HG03097 (cell line): ENCODE results near the gene CHMP4B.

Source experiments
- ATAC-seq: cut with Tn5 transposase; IDR thresholded peaks from one replicate; pipeline ENCODE4 v1.9.1; 2021; ENCODE audit not compliant: unreplicated experiment, low FRiP score

CHMP4B gene

DNA sequence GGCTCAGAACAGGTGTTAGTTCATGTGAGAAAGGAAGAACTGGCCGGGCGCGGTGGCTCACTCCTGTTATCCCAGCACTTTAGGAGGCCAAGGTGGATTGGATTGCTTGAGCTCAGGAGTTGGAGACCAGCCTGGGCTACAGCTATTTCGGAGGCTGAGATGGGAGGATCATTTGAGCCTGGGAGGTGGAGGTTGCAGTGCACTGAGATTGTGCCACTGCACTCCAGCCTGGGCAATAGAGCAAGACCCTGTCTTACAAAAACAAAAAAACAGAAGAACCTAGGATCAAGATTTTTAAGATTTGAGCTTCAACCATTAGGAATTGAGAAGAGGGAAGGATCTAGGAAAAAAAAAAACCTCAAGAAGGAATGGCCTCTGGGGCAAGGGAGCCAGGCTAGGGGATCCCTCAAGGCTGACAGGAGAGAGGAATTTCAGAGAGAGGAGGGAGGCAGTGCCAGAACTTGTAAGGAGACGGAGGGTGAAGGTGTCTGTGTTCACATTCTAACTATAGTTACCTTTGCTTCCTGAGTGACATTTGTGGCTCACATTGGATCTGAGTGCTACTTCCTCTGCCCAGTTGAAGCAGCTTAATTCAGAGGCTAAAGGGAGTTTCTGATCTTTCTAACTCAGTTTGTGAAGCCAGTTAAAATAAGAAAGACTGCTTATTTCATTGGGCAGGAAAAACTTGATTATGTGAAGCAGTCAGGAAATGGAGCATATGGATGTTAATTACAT lies 26.1 kb downstream of the CHMP4B start:
- ATAC-seq = no peak

- ATAC-seq = no peak
Measured at GRCh38 chr20:33838035-33838864, 27.1 kb downstream of the CHMP4B start.

DNA sequence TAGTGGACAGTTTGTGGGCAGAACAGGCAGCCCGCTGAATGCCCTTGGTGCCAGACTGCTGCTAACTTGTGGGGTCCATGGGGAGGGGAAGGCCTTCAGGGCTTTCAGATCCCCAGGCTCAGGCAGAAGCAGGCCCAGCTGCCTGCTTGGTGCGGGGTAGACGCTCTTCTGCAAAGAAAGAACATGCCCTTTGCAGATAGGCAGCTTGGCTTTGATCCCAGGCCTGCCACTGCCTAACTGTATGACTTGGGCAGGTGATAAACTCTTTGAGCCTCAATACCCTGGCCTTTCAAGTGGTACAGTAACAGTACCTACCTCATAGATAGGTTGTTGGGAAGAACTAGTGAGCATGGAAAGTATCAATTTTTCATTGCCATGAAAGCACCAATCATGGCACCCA lies 28.4 kb downstream of the CHMP4B start:
- ATAC-seq = no peak

- no peak for ATAC-seq
Measured at GRCh38 chr20:33840160-33840559, 29.0 kb downstream of the CHMP4B start.

GRCh38 chr20:33840759-33841435 lies 29.7 kb downstream of the CHMP4B start:
- ATAC-seq = no peak

- no peak for ATAC-seq
Measured at GRCh38 chr20:33841436-33841799, 30.3 kb downstream of the CHMP4B start.

DNA sequence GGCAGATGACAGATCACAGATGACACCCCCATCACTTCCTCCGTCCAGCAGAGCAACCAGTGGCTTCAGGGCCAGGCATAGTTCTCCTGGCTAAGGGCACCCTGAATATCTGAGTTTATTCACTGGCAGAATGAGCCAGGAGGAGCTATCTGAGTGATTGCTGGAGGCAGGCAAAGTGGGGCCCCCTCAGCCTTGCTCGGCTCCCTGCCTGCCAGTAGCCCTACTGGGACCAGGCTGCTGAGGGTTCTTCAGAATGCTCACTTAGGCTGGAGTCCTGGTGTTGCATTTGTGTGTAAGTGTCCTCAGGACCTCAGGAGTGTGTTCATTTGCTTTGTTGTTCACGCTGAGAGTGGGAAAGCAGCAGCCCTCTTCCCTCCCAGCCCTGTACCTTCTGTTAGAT lies 31.2 kb downstream of the CHMP4B start:
- ATAC-seq = no peak

DNA sequence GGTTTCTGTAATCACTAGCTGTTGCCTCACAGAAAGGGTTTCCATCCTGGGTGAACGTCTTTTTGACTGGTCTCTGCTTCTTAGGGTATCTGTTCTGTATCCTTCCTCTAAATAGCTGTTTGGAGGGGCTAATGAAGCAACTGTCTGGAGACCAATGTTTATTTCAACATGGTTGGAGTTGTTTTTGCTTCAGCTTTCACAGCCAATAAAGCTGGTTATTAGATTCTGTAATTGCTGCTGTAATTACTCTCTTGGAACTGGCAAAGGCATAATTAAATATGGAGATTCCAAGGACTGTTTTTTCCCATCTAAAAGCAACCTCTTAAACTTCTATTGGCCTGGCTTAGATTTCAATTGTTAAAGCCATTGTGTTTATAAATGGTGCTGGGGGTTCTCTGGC lies 31.9 kb downstream of the CHMP4B start:
- no peak for ATAC-seq

DNA sequence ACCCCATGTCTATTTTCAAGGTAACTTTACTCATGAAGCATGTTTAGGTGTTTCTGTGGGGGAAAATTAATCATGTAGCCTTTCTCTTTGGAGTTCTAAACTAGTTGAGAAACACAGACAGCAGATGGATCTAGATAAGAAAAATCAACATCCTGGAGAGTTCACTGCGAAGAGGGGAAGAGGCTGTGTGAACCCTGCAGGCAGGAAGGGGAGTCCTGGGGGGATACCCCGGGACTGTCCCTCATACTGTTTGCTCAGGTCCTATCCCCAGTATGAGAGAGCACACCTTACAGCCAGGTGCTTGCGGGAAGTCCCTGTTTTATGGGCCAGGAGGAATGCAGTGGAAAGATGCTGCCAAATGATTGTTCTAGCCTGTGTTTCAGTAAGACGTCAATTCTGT lies 32.7 kb downstream of the CHMP4B start:
- no peak for ATAC-seq

DNA sequence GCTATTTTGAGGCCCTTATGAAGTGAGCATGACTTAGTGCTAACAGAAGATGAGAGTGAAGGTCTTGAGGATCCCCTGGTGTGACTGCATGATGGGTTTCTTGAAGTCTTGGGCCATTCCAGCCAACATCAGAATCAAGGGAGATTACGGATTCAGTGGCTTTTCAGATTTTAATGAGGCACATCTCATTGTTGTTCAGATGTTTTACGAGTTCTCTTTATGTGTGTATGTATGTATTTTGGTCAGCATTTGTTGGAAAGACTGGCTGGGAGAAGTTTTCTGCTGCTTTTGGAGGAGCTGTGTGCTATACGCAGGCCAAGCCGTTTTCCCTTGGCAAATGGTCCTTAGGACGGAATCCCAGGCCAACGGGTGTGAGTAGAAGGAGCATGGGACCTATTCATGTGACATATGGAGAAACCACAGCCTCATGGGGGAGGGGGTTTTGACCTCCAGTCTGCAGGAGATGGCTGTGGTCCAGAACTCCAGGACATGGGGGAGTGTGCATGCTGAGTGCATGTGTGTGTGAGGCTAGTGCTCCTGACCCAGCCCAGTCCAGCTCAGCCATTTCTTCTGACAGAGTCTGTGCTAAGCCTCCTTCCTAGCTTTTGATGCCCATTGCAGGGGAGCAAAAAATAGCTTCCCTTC lies 35.3 kb downstream of the CHMP4B start:
- no peak for ATAC-seq

DNA sequence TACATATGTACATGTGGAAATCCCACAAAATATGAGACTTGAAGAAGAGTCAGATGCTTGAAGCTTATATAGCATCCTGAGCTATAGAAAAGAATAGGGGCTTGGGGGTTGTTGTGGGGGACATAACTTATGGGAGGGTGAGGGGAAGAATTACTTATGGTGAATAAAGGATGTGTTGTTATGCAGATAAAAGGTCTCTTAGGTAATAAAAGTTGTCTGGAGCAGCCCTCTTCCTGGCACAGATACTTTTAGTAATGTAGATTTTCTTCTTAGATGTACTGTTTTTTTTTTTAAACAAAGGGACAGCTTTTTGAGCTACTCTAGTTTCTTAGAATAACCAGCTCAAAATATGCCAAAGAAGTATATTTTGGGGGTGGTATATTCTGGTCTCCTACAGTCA lies 35.9 kb downstream of the CHMP4B start:
- no peak for ATAC-seq

GRCh38 chr20:33848391-33848790 lies 37.2 kb downstream of the CHMP4B start:
- no peak for ATAC-seq

- ATAC-seq = no peak
Measured at GRCh38 chr20:33850159-33850558, 39.0 kb downstream of the CHMP4B start.

DNA sequence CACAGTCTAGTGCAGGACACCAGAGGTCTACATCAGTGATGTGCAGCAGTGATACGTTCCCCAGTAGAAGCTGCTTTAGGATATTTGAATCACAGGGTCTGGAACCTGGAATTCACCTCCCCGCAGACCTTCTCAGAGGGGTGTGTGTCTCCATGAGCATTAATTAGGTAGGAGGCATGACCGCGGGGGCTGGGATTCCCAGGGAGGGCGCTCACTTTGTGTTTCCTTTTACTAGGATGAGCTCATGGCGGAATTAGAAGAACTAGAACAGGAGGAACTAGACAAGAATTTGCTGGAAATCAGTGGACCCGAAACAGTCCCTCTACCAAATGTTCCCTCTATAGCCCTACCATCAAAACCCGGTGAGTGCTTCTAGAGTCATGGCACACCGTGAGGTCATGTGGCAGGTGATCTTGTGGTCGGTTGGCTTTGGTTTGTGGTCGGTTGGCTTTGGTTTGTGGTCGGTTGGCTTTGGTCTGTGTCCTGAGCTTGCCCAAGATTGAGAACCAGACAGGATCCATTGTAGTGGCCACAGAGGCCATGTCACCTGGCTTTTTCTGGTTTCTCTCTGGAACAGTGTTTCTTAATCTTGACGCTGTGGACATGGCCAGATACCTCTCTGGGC lies 40.8 kb downstream of the CHMP4B start:
- ATAC-seq = no peak

DNA sequence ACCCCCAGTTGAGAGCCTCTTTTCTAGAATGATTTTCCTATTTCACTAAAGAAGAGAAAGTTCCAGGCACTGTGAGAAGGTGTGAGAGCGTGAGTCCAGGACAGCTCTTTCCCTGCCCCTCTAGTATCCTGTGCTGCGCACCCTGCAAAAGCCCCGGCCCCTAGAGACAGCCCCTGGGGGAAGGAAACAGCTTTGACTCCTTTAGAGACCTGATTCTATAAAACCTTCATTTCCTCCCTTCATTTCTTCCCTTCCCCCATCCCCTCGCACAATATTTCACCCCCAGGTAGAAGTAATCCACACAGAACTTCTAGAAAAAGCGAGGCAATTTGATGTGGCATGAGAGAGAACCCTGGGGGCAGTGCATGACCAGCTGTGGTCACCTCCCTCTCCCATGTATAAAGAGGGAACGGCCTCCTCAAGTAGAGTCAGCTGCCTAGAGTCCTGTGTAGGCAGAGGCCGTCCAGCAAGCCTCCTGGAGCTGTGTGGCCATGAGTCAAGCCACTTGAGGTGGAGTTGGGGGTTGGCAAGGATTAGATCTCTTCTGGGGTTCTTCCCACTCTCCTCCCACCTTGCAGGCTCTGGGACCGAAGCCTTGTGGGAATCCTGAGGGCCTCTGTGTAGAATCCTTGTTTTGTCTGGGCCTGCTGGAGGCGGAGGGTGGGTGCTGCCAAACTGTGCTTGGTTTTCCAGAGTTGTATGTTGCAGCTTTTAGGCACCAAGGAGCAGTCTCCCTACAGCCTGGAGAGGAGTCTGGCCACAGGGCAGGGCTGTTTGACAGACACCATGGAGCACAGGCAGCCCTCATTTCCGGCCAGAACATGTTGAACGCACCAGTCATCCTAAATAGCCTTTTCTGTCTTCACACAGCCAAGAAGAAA lies 41.7 kb downstream of the CHMP4B start:
- no peak for ATAC-seq

DNA sequence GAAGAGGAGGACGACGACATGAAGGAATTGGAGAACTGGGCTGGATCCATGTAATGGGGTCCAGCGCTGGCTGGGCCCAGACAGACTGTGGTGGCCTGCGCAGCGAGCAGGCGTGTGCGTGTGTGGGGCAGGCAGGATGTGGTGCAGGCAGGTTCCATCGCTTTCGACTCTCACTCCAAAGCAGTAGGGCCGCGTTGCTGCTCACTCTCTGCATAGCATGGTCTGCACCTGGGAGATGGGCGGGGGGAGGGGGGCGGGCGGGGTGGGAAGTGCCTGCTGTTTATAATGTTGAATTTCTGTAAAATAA lies 42.3 kb downstream of the CHMP4B start:
- ATAC-seq = no peak

DNA sequence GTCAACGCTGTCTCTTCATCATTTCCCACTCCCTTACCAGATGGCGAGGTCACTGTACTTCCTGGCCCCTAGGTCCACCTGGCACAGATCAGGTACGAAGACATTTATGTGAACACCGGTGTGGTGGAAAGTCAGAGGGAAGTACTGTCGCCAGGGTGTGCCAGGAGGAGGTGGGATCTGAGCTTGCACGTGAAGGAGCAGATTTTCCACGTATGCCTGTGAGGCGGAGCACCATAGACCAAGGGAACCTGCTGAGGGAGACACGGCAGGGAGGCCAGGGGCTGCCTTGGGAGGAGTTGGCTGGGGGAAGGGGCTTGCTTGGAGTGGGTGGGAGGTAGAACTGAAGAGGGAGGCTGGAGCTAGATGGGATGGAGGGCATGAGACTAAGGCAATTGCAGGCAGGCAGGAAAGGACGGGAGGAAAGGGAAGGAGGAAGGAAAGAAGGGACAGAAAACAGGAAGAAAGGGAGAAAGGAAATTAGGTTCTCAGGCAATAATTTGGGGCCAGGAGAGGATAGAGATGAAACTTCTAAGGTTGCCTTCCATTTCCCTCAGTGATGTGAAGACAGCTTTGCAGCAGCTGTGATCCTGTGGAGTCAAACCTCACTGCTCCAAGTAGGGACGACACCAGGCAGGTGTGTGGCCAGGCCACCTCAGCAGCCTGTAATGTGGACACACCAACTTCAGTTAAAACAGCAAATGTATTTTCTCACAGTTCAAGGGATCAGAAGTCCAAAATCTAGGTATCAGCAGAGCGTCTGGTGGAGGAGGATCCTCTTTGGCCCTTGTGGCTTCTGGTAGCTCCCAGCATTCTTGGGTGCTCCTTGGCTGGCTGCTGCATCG lies 46.8 kb downstream of the CHMP4B start:
- no peak for ATAC-seq

- ATAC-seq = no peak
Measured at GRCh38 chr20:33858666-33859065, 47.5 kb downstream of the CHMP4B start.

GRCh38 chr20:33859157-33859695 lies 48.1 kb downstream of the CHMP4B start:
- peak; percentile 52 for ATAC-seq
